Psoas muscle (tissue), 8 donors: ENCODE data around the gene UBE2Z. TPM values are rescaled to one million over a fixed set of nuclear protein-coding genes. Genes with fewer than 3 reads are reported as not detected.

Experiments
- ATAC-seq, 4 donors: fragments of 200-7000 bp; cut with Tn5 transposase; one replicate each; pipeline ENCODE4 v1.9.1; 2020; ENCODE audit warnings: moderate library complexity in 3 of 4, mild to moderate bottlenecking in 2 of 4
- DNase-seq, 2 donors: peaks; one replicate each; pipeline ENCODE4 v3.0.0-alpha.2; 2020
- H3K27ac ChIP-seq: fragments of 200-600 bp; one replicate; pipeline ENCODE4 v1.8.0; 2022
- H3K27me3 ChIP-seq, 3 donors: fragments of 200-600 bp in 1 of 3; one replicate each; pipeline versions ENCODE4 v1.6.1 to v1.8.0; 2013 to 2022; ENCODE audit warnings: low read length in 2 of 3, mild to moderate bottlenecking in 2 of 3, moderate library complexity in 1 of 3; ENCODE audit not compliant: insufficient read depth in 3 of 3
- H3K36me3 ChIP-seq, 2 donors: fragments of 200-600 bp in 1 of 2; one replicate each; pipeline versions ENCODE4 v1.6.1 to v1.8.0; 2013 to 2022; ENCODE audit warnings: low read depth in 1 of 2, mild to moderate bottlenecking in 1 of 2, moderate library complexity in 1 of 2; ENCODE audit not compliant: insufficient read depth in 1 of 2
- H3K4me1 ChIP-seq: fragments of 200-600 bp; one replicate; pipeline ENCODE4 v1.8.0; 2022
- H3K4me3 ChIP-seq: fragments of 200-600 bp; one replicate; pipeline ENCODE4 v1.8.0; 2022; ENCODE audit warnings: mild to moderate bottlenecking
- H3K9me3 ChIP-seq: fragments of 200-600 bp; one replicate; pipeline ENCODE4 v1.8.0; 2022
- WGBS, 3 donors: extraction: QIAGEN DNeasy Blood & Tissue Kit; methylation state at CpG; one replicate each; pipeline versions ENCODE4 v1.1.6 to v1.1.7; 2013; 5-methylcytosine and 5-hydroxymethylcytosine counted together
- intact Hi-C, 2 donors: fragments of 100-400 bp; cut with DNase I; formaldehyde crosslinking; loops; one replicate each; pipeline versions ENCODE4 v1.11.0 to v1.14.2; 2022
- long read RNA-seq, 2 donors: library from polyadenylated mRNA; unstranded; transcript quantifications; one replicate each; pipeline ENCODE4 v2.0.0, GENCODE V29; 2021
- polyA plus RNA-seq, 3 donors: library from polyadenylated mRNA; stranded (reverse); fragments of 200-250 nt; gene quantifications; one replicate each; pipeline ENCODE4 v1.2.3, GENCODE V29; 2013
- total RNA-seq, 4 donors: library from RNA; stranded (reverse); fragmentation: NEBNext Ultra II Directional in 2 of 4; extraction: Animal tissue kit (Norgen Biotek cat#: 25700) in 2 of 4; gene quantifications; one replicate each; pipeline versions ENCODE4 v1.2.1 to v1.2.4, GENCODE V29; 2021 to 2023
- TF ChIP-seq, protein P1 (sequence below): fragments of 200-600 bp; IDR thresholded peaks from one replicate; pipeline ENCODE4 v1.8.0; 2022; ENCODE audit warnings: antibody characterized with exemption
- donor health status: healthy with polysubstance abuse.
- donor health status: DM: no; HTN: no; CAD: no; lungs with moderate emphysema.
- donor health status: Bipolar disorder and iron deficiency.
- donor health status: healthy.
- donor health status: DM: yes; HTN: yes; CAD: no.
- donor health status: DM: no; HTN: no; CAD: no.
- donor health status: DM: no; HTN: no; CAD: no.
- donor health status: DM: yes; HTN: yes; CAD: no.

Gene UBE2Z
- 10 to 100 TPM; 29.8 to 46.7 (median 34.8) TPM for total RNA-seq
- 10 to 100 TPM; 22.0 to 47.2 (median 36.5) TPM for polyA plus RNA-seq
- long read RNA-seq, donor 1, full-length matches to known transcripts, result 10 of 20 reads
- long read RNA-seq, donor 1, partial matches to known transcripts, result 9 of 20 reads
- long read RNA-seq, donor 1, other reads (novel, unspliced or antisense), result 1 of 20 reads
- long read RNA-seq, donor 2, full-length matches to known transcripts, result 16 of 26 reads
- long read RNA-seq, donor 2, partial matches to known transcripts, result 10 of 26 reads
- long read RNA-seq, donor 2, other reads (novel, unspliced or antisense), result 0 of 26 reads

DNA sequence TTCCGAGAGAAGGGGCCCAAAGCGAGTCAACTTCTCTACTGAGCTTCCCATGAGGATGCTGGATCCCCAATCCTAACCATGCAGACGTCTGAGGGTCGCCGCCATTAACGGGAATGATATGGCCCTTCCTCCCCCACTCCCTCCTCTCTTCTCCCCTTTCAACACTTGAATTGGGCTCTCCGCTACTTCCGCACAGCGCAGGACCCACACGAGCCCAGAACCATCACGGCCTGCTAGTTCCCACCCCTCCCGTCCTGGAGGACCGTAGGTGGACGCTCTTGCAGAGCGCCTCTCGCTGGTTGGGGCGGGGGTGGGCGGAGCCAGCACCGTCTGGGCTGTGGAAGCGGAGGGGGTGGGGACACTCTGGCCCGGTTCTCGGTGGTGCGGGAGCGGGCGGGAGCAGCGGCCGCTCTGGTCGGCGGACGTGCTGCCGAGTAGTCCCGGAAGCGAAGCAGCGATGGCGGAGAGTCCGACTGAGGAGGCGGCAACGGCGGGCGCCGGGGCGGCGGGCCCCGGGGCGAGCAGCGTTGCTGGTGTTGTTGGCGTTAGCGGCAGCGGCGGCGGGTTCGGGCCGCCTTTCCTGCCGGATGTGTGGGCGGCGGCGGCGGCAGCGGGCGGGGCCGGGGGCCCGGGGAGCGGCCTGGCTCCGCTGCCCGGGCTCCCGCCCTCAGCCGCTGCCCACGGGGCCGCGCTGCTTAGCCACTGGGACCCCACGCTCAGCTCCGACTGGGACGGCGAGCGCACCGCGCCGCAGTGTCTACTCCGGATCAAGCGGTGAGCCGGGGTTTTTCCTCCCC is at the start of gene UBE2Z:
Gene UBE2Z, plus strand, starts transcription at position 361 of the 797 bp plus-strand sequence. Its CDS starts 97 bp downstream, at position 458.
- peaks cover 18% of the 10 kb centered on the region for H3K4me1 ChIP-seq
- H3K36me3 ChIP-seq, result peaks cover 12 to 29% of the 10 kb centered on the region in 2 donors
- 0 to 2% (median 0%) methylated on average over 41 to 81 of the region's 81 CpGs for WGBS, 3 donors
- intact Hi-C loops, result loop anchor here (5.0 kb wide), 2 partner anchors 34 to 39 kb away; partner anchors contain the start of gene SNF8 (in 1 of the 2)
- peak within 1 kb of the TSS; percentile 95 for H3K27ac ChIP-seq
- H3K9me3 ChIP-seq, result no peaks in the 10 kb centered on the region
- no peaks in the 10 kb centered on the region for H3K27me3 ChIP-seq
- peak within 1 kb of the TSS; percentile 85 for H3K4me3 ChIP-seq
- ATAC-seq, result peak; percentile 97 to 99 (median 98)
- TF ChIP-seq, protein P1, sequence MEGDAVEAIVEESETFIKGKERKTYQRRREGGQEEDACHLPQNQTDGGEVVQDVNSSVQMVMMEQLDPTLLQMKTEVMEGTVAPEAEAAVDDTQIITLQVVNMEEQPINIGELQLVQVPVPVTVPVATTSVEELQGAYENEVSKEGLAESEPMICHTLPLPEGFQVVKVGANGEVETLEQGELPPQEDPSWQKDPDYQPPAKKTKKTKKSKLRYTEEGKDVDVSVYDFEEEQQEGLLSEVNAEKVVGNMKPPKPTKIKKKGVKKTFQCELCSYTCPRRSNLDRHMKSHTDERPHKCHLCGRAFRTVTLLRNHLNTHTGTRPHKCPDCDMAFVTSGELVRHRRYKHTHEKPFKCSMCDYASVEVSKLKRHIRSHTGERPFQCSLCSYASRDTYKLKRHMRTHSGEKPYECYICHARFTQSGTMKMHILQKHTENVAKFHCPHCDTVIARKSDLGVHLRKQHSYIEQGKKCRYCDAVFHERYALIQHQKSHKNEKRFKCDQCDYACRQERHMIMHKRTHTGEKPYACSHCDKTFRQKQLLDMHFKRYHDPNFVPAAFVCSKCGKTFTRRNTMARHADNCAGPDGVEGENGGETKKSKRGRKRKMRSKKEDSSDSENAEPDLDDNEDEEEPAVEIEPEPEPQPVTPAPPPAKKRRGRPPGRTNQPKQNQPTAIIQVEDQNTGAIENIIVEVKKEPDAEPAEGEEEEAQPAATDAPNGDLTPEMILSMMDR, result no peak
- peak; percentile 94 to 97 for DNase-seq

DNA sequence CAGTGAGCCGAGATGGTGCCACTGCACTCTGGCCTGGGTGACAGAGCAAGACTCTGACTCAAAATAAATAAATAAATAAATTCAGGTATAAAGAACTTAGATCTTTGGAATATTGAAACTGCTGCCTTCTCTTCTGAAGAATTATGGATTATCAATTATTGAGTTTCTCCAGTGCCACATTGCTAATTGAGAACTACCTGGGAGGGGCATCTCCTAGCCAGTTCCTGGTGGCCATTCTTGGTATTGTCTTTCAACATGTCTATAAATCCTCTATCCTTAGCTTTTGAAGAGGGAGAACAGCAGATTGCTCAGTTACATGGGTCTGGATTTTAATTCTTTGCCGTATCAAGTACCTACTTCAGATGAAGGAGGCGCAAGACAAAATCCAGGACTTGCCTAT is 48.2 kb upstream of the UBE2Z start:
- Histone ChIP-seq H3K27ac (no peak overlapping the region), H3K36me3 (peaks cover 25 to 100% of the 10 kb centered on the region in 2 donors), H3K27me3 (no peaks in the 10 kb centered on the region), H3K4me3 (no peak overlapping the region), H3K9me3 (no peaks in the 10 kb centered on the region), H3K4me1 (no peaks in the 10 kb centered on the region)
- TF ChIP-seq, protein P1, result peak; percentile 19
- no peak for DNase-seq
- intact Hi-C loops, result no loop called here
- ATAC-seq, result no peak
- 96% methylated on average over 3 of the region's 3 CpGs for WGBS, 3 donors

DNA sequence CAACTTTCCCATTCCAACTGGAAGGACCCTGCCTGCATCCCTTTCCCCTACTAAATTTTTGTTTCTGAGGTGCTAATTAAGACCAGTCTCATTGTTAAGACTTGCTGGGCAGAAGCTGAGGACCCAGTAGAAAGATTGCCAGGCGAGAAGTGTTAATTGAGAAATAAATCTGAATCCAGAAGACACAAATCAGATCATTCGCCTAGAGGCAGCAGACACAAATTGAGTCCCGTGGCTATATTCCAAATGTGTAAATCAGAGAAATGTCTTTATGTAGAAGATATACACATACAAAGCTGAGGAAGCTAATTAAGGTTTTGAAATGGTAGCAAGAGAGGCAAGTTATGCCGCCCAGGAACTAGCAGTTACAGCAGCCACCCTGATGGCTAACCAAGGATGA is 47.8 kb upstream of the UBE2Z start:
- Histone ChIP-seq H3K27ac (no peak overlapping the region), H3K4me3 (no peak overlapping the region), H3K4me1 (no peaks in the 10 kb centered on the region), H3K27me3 (no peaks in the 10 kb centered on the region), H3K36me3 (peaks cover 25 to 100% of the 10 kb centered on the region in 2 donors), H3K9me3 (no peaks in the 10 kb centered on the region)
- DNase-seq (no peak), ATAC-seq (no peak)
- TF ChIP-seq, protein P1, result no peak
- 93 to 95% (median 94%) methylated on average over 4 of the region's 4 CpGs for WGBS, 3 donors
- intact Hi-C loops, result no loop called here

DNA sequence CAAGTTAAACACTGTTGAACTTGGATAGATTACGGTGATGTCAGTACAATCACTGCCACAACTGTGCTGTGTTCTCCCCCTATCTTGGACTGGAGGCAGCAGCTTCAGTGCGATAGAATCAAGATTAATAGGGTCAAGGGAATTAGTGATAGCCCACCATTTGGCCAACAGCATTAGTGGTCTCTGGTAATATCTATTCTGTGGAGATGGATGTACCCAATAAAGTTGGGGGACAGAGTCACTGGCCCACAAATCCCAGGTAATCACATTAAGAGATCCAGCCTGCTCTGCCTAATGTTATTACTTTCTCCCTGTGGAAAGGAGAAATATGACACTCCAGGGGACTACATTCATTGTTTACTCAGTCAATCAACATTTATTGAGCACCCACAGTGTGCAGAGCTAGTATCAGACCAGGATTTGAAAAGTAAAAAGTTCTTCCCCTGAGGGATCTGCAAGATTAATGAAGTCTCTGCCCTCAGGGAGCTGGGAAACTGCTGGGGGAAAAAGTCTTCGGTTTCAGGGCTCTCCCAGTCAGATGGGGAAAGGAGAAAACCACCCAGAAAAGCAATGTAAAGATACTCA is 39.2 kb upstream of the UBE2Z start:
- intact Hi-C loops, result no loop called here
- no peaks in the 10 kb centered on the region for H3K9me3 ChIP-seq
- H3K27ac ChIP-seq, result no peak overlapping the region
- H3K4me3 ChIP-seq, result no peak overlapping the region
- H3K4me1 ChIP-seq, result peaks cover 5% of the 10 kb centered on the region
- H3K27me3 ChIP-seq, result no peaks in the 10 kb centered on the region
- TF ChIP-seq, protein P1, result no peak
- no peak for ATAC-seq
- 58 to 67% (median 62%) methylated on average over 3 of the region's 3 CpGs for WGBS, 3 donors
- H3K36me3 ChIP-seq, result peaks cover 4 to 29% of the 10 kb centered on the region in 2 donors
- no peak for DNase-seq
